GM21360 (cell line): Measurements from ENCODE around the gene BDNF.

Source experiments
- ATAC-seq: cut with Tn5 transposase; IDR thresholded peaks from one replicate; pipeline ENCODE4 v1.9.1; 2021; ENCODE audit warnings: mild to moderate bottlenecking, moderate library complexity; ENCODE audit not compliant: unreplicated experiment

The BDNF gene

DNA sequence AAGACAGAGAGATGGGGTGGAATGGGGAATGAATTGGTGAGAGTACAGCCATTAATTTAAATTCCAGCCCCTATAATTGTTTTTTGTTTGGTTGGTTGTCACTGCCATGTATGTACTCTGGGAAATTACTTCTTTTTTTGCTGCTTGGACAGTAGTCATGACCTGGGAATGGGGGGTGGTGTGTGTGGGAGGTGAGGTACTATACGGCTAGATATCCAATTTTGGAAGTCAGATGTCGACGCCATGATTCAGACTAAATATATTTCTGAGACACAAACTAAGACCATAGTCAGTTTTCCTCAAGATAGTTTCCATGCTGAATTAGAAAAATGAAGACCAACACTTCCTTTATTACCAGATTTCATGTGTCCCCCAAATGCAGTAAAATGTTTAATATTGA lies 7.4 kb upstream of the BDNF start:
- no peak for ATAC-seq

DNA sequence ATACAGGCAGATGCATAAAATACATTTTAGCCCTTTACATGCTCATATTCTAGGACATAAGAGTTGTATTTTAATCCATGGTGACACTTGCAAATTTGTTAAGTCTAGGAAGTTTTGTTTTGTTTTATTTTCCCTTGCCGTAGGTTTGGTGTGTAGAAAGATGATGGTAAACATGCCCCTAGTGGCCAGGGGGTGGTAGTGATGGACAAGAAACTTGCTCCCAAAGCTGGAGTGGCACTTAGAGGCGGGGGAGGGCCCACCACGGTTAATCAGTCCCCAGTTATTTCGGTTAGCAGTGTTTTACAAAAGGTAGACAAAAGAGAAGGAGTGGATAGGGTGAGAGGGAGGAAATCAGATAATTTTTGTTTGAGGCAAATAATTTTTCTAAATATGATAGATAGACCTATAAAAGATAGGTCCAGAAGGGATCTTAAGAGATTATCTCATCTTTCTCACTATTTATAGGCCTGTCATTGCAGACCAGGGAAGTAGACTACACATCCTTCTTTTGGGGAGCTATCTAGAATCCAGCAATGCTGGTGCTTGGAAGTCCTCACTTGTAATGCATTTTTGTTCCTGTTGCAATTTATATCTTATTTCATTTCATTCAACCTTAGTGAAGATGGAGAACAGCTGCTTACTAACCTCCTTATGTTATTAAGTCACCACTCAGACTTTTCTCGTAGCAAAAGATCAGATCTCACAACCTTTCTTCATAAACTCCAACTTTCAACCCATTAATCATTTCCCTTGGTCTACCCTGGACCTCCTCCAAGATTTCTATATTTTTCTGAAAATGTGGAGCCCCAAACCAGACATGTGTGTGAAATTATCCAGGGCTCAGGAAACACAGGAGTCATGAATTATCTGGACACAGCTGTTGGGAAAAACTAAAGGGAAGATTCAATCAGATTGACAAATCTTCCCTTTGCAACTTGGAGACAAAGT lies 5.9 kb upstream of the BDNF start:
- peak; percentile 68 for ATAC-seq

DNA sequence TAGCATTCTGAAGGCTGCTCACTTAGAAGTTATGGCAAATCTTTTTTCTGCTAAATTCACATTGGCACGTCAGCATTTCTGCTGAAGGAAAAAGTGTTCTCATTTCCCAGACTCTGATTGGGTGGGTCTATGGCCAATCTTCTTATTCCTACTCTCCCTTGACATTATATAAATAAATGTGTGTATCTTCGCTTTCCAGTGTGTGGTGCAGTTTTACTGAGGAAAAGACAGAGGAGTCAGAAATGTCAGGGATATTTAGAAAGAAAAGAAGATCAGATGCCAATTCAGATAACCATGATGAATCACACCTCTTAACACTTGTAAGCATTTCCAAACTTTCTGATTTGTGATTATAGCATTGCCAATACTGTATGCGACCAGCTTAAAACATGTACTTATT lies 3.2 kb upstream of the BDNF start:
- ATAC-seq: no peak

DNA sequence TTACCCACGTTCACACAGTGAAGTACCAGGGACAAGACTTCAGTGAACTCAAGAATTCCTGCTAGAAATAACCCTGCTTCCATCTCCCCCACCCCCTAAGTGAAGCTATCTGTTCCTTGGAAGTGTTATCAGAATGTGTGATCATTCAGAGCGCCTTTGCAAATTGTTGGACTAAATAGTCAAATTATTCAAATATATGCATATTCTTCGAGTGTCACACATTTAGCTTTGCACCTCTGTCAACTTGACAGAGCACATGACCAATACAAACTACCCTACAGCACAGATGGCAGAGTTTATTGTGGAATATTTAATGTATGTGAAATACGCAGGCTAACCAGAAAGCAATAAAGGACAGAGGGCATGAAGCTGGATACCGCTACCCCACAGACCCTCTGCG lies 2.6 kb upstream of the BDNF start:
- no peak for ATAC-seq

DNA sequence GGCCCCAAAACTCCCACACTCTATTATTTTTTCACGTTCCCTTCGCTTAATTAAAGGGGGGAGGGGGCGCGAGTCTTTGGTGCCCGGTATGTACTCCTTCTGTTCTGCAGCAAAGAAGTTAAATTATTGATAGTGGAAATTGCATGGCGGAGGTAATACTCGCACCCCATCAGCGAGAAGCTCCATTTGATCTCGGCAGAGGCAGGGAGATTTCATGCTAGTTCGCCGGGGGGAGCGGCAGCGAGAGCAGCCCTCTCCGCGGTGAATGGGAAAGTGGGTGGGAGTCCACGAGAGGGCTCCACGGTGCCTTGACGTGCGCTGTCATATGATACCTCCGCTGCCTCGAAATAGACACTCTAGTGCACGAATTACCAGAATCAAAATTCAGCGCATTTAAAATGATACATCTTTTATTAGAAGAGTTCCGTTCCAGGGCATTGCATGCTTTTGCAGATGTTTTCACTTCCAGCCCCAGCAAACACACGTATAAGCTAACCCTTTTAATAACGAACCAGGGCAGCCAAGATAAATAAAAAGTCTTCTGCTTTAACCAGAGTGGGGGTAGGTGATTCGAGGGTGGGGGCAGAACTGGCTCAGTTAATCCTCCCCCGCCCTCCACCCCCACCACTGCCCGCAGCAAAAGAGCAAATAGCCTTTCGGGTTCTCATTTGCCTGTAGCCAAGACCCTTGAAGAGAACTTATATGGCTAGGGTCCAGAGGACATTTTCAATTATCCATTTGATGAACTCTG lies 1.3 kb upstream of the BDNF start:
- ATAC-seq: no peak

DNA sequence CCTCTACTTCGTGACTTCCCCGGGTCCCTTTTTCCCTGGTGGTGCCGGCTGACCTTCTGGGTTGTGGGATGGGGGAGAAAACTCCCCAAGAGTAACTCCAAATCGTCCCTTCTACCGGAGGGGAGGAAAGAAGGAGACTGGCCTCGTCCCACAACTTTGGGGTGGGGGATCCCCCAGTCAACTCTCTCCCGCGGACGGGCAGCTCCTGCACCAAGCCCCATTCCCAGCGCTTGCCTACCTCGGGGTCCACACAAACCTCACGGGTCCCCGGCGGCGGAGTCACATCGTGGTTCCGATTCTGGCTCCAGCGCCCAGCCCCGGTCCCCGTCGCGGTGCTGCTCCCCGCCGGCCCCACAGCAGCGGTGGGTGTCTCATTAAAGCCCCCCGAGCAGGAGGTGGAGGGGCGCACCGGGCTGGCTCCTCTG lies 317 bp downstream of the BDNF start:
- ATAC-seq: no peak

DNA sequence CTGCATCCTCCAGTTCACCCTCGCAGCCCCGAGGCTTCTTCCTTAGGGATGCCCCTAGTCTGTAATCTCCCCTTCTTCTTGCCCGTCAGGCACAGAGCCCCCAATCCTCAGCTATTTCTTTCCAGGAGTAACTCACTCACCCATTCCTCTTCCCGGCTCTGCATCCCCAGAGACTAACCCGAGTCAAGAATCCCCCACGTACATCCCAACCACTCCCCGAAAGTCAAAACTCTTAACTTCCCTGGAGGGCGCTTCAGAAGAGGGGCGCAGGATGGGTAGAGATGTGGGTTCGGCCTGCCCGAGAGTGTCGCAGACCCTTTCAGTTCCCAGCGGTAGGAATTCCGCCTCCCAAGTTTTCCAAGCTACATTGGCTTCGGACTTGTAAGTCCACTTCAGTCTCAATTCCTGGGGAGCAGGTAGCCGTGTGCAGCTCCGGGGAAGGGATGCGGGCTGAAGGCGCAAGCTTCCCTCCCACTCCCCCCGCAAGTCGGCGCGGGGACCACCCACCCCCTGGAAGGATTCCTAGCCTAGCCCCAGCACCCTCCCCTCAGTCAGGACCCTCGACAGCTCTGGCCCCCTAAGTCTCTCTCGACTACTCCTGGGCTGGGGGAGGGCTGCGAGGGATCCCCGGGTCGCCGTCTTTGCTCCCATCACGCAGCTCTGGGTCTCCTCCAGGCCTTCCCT lies 871 bp downstream of the BDNF start:
- no peak for ATAC-seq

DNA sequence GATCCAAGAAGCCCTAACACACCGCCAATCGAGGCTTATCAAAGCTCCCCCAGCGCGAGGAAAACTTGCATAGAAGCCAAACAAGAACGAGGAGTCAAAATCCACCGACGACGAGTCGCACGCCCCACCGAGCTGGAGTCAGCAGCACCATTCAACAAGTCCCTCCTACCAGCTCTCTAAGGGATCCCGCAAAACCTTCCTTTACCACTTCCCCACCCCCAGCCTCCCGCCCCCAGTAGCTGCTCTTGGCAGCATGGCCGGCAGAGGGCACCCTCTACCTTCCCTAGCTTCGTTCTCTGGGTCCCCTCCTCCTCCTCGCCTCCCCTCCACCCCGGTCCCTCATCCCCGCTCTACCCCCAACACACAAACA lies 1.4 kb downstream of the BDNF start:
- peak; percentile 74 for ATAC-seq

DNA sequence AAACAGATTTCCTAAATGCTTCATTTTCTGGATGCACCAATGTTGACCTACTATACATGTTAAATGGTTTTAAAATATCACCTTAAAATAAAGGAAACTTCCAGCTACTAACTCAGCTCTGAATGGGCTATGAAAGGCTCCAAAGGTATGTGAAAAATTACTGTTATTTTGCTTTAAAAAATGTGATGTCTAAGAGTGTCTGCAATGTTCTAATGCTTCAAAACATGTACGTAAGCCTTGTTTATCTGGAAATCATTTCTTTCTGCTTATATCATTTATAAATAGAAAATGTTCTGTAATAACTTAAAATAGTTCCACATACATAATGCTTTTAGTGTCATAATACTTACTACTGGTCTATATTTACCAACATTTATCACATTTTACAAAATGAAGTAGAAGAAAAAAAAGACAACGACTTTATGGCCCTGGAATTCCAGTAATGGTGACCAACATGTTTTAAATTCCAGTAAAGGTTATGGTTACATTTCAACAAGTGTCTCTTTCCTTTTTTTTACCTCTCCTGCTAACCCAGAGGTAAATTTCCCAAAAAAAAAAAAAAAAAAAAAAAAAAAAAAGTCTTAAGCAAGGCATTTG lies 2.5 kb downstream of the BDNF start:
- no peak for ATAC-seq

DNA sequence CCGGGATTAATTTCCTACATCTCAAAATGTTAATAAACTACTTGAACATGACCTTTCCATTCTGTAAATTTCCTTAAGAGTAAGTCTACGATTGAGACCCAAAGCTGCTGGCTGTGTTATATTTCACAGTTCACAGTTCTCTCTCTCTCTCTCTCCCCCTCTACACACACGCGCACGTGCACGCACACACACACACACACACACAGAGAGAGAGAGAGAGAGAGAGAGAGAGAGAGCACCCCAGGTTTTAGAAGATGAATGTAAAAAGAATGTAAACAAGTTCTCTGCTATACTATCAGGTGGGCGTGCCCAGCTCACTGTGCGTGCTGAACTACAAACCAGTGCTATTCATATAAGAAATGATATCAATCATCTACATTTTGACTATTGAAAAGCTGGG lies 3.3 kb downstream of the BDNF start:
- ATAC-seq: no peak

DNA sequence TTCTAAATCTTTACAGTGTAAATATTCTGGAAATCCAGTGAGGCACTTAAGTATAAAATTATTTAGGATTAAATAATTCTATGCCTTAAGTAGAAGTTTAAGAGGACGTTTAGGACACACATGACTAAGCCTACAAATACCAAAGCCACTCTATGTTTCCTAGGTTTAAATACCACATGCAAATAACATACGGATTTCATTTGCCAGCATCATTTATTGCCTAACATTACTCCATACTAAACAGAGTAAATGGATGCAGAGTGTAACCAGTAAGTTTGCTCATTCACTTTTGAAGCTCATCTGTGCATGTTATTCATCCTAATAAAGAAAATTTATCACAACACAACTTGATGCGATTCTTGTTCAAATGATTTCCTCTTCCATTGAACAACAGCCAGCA lies 4.1 kb downstream of the BDNF start:
- ATAC-seq: no peak

DNA sequence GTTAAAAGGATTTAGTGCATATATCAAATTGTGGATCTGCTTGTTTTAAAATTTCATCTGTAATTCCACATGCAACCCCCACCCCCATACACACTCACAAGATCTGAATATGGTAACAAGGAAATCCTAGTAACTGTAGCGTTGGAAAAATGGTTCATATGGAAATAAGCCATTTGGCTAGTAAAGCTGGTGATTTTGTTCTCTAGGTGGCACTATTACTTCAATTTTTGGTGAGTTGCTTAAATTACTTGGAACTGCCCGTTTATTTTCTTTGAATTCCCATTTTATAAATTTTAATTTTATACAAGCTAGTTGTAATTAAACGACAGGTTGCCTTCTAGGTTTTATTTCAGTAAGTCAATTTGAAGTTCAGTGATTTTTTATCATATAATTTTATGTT lies 5.3 kb downstream of the BDNF start:
- no peak for ATAC-seq

DNA sequence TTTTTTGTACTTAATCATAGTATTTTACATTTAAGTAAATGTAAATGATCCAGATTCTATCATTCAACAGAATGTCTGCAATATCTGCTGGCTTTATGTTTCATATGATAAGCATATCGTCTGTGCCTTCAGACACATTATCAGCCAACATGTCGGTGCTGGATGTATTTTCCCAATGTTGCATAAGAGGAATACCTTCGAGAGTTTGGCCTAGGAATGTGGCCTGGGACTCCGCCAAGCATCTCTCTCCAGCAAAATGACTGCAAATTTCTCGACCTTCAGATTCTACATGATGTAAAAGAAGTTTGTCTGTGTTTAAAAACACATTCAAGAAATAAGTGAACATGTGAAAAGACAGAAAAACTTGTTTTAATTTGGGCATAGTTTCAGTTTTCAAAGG lies 6.9 kb downstream of the BDNF start:
- ATAC-seq: no peak

DNA sequence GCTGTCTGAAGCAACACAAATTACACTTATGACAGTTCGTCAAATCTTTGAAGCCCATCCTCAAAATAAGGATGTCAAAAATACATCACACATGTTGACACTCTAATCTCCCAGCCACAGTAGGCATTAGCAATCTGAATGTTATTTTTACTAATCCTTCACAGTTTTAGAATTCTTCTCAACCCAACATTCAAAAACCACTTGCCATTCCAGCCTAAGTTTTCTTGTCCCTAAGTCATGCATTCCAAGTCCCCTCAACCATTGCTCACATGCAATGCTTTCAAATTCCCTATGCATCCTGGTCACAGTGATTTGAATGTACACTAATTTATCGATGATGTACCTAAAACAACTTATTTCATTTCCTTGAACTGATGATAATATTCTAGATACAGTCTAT lies 7.5 kb downstream of the BDNF start:
- ATAC-seq: no peak

DNA sequence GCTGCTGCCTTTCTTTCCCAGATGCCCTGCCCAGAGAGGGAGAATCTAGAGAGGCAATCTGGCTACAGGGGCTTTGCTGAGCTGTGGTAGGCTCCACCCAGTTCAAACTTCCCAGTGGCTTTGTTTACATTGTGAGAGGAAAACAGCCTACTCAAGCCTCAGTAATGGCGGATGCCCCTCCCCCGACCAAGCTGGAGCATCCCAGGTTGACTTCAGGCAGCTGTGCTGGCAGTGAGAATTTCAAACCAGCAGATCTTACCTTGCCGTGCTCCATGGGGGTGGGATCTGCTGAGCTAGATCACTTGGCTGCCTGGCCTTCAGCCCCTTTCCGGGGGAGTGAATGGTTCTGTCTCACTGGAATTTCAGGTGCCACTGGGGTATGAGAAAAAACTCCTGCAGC lies 12.2 kb downstream of the BDNF start:
- no peak for ATAC-seq

DNA sequence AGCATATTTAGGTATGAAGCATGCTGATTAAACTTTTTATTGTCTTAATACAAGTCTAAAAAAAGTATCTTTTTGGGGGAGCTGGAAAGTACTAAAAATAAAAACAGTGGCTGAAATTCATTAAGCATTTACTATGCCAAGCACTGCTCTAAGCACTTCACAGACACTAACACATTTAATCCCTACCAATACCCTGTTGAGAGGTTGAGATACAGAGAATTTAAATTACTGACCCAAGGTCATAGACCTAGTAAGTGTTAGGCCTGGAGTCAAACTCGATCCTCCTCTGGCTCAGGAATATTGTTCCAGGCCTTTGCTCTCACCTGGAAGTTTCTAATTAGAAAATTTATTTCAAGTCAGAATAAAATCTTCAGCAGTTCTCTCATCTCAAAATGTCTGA lies 18.6 kb downstream of the BDNF start:
- no peak for ATAC-seq

DNA sequence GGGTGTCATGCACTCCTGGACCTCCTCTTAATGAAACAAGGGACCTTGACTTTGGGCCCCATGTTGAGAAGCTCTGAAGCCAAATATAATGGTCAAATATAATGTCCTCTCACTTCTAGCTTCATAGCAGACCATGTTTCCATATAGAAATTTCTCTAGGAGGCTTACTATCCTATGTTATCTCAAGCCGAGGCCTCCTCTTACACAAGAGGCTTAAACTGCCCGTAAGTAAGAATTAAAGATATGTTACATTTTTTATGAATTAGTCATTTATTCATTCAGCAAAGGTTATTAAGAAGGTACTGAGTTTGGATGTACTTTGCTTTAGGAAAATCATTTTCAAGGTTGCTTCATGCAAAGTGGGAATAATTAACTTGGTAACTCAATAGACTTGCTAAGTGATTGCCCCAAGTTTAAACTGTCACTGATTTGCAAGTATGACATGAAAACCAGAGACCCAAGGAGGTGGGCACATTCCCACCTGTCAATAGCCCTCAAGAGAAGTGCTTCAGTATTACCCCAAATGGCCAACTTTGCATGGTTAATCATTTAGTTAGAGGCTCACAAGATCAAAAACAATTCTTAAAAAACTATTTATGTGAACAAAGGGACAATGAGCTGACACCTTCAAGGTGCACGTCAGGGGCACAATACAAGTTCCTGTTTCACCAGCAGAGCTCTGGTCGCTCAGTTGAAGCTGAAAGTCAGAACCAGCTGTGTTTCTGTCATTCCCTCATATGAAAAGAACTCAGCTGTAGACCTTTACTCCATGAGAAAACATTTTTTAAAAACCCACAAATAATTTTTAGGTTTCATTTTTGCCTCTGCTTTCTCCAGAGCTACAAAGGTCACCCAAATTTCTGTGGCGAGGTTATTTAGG lies 20.9 kb downstream of the BDNF start:
- no peak for ATAC-seq

DNA sequence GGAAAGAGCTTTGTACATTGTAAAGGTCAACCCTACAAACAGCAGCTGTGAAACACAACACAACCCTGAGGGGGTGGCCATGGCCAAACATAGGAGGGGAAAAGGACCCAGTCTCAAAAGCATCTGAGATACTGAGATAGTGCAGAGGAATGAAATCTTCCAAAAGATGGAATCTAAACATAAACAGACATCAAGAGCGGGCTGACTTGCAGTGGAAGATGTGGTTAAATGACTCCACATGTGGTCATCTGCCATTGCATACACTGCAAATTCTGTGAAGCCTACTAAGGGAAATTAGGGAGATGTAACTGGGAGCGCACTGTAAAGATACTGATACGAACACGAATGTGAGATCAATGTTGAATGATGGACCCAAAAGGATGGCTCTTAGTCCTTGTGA lies 22.0 kb downstream of the BDNF start:
- ATAC-seq: no peak

DNA sequence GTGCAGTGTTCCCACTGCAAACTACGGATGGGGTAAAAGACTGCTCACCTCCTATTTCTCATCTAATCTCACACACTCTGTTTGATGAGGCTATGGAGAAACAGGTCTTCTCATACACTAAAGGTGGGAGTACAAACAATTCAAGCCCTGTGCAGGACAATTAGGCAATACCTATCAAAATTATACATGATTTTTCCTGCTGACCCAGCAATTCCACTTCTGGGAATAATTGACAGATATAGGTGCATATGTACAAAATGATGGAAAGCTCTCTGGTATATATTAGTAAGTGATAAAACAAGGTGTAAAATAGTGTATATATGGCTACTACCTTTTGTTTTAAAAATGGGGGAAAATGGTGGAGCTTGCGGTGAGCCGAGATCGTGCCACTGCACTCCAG lies 23.1 kb downstream of the BDNF start:
- no peak for ATAC-seq

DNA sequence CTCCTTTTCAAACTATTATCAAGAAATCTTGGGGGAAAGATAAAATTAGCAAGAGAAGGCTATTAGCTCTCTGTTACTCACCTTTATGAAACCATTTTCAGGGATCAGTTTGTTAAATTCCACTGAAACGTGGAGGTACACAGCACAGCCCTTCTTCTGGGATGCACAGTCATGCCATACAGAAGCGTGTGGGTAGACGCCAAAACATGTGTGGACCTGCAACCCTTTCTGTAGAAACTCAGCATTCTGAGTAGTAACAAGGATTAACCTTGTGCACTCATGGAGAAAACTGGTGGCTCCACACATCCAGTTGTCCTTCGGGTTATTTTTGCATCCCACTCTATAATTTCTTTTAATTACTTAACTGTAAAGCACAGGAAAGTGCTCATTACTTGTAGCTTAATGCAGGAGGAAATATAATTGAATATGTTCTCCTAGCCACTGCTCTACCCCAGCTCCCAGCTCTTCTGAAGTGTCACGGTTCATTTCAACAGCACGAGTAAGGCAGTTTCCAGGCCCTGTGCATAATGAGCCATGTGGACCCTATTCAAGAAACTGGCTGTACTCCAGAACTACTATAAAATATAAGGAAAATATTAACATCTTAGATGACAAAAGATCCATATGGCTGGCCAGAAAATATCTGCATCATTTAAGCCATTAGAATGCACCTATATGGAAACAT lies 26.1 kb downstream of the BDNF start:
- no peak for ATAC-seq
